Measurements from ENCODE around the gene FBP2.
"Not testable (repeated sequence)": the region's sequence is repeated elsewhere in the genome, so short reads cannot be mapped to it uniquely, and the experiment has no call there.

Gene FBP2

GRCh38 chr9:94606646-94607422, 13.2 kb upstream of the FBP2 start:
- DNase-seq (ENCODE audit: low read depth), result no peak

GRCh38 chr9:94603259-94604160, 9.9 kb upstream of the FBP2 start:
- DNase-seq (ENCODE audit: low read depth), result peak; percentile 47

- DNase-seq (ENCODE audit: low read depth), result no peak
These were observed 9.0 kb upstream of the FBP2 start for GRCh38 chr9:94602666-94603065.

GRCh38 chr9:94600715-94601114, 7.1 kb upstream of the FBP2 start:
- no peak for DNase-seq (ENCODE audit: low read depth)

- DNase-seq (ENCODE audit: low read depth), result no peak
These were observed 6.6 kb upstream of the FBP2 start for GRCh38 chr9:94600258-94600657.

- no peak for DNase-seq (ENCODE audit: low read depth)
These were observed 5.5 kb upstream of the FBP2 start for GRCh38 chr9:94599102-94599501.

GRCh38 chr9:94592683-94593082, 941 bp downstream of the FBP2 start:
- DNase-seq (ENCODE audit: low read depth), result not testable (repeated sequence)

- no peak for DNase-seq (ENCODE audit: low read depth)
These were observed 1.7 kb downstream of the FBP2 start for GRCh38 chr9:94591876-94592275.

- DNase-seq (ENCODE audit: low read depth), result not testable (repeated sequence)
These were observed 2.5 kb downstream of the FBP2 start for GRCh38 chr9:94591046-94591545.

- DNase-seq (ENCODE audit: low read depth), result no peak
These were observed 4.9 kb downstream of the FBP2 start for GRCh38 chr9:94588681-94589080.

GRCh38 chr9:94586814-94587213, 6.8 kb downstream of the FBP2 start:
- DNase-seq (ENCODE audit: low read depth), result no peak

- DNase-seq (ENCODE audit: low read depth), result no peak
These were observed 7.3 kb downstream of the FBP2 start for GRCh38 chr9:94586316-94586715.

- DNase-seq (ENCODE audit: low read depth), result no peak
These were observed 9.1 kb downstream of the FBP2 start for GRCh38 chr9:94584555-94584954.

- no peak for DNase-seq (ENCODE audit: low read depth)
These were observed 11.9 kb downstream of the FBP2 start for GRCh38 chr9:94581728-94582127.

GRCh38 chr9:94577571-94577970, 16.1 kb downstream of the FBP2 start:
- no peak for DNase-seq (ENCODE audit: low read depth)

- no peak for DNase-seq (ENCODE audit: low read depth)
These were observed 16.6 kb downstream of the FBP2 start for GRCh38 chr9:94577036-94577435.

GRCh38 chr9:94576131-94576530, 17.5 kb downstream of the FBP2 start:
- no peak for DNase-seq (ENCODE audit: low read depth)

- DNase-seq (ENCODE audit: low read depth), result no peak
These were observed 24.5 kb downstream of the FBP2 start for GRCh38 chr9:94568972-94569712.

- DNase-seq (ENCODE audit: low read depth), result no peak
These were observed 25.3 kb downstream of the FBP2 start for GRCh38 chr9:94568250-94568889.

- DNase-seq (ENCODE audit: low read depth), result no peak
These were observed 26.4 kb downstream of the FBP2 start for GRCh38 chr9:94567271-94567670.

- DNase-seq (ENCODE audit: low read depth), result no peak
These were observed 27.1 kb downstream of the FBP2 start for GRCh38 chr9:94566550-94566949.

- DNase-seq (ENCODE audit: low read depth), result not testable (repeated sequence)
These were observed 29.3 kb downstream of the FBP2 start for GRCh38 chr9:94564279-94564678.

Measured in fibroblast of the conjunctiva (primary cell).